ENCODE data around the gene GRIA4. TPM values are rescaled to one million over a fixed set of nuclear protein-coding genes. Genes with fewer than 3 reads are reported as not detected.

Gene GRIA4
- total RNA-seq, 2 donors from 2014 or later, result not detected

GRCh38 chr11:105648762-105649161, 38.9 kb downstream of the GRIA4 start:
- Mint-ChIP-seq H3K4me3 (no peak overlapping the region), H3K4me1 (ENCODE audit: low read depth in 2 of 2) (no peaks in the 10 kb centered on the region)

GRCh38 chr11:105665281-105665680, 55.4 kb downstream of the GRIA4 start:
- H3K36me3 Mint-ChIP-seq, result no peaks in the 10 kb centered on the region
- H3K27ac Mint-ChIP-seq, result no peak overlapping the region
- H3K4me3 Mint-ChIP-seq, result no peak overlapping the region
- H3K27me3 Mint-ChIP-seq, result no peaks in the 10 kb centered on the region
- no peaks in the 10 kb centered on the region for H3K4me1 Mint-ChIP-seq (ENCODE audit: low read depth in 2 of 2)
- no peak for DNase-seq (ENCODE audit: low spot score)
- peaks cover 20% of the 10 kb centered on the region for H3K9me3 Mint-ChIP-seq
- no peak for ATAC-seq

More at GRCh38 chr11:105648762-105649161, 38.9 kb downstream of the GRIA4 start:
- ATAC-seq (no peak), DNase-seq (ENCODE audit: low spot score) (no peak)
- Mint-ChIP-seq H3K36me3 (no peaks in the 10 kb centered on the region), H3K27me3 (no peaks in the 10 kb centered on the region), H3K9me3 (peaks cover 10% of the 10 kb centered on the region), H3K27ac (no peak overlapping the region)

- no peak overlapping the region for H3K27ac Mint-ChIP-seq
- peaks cover 5% of the 10 kb centered on the region for H3K36me3 Mint-ChIP-seq
- peaks cover 20% of the 10 kb centered on the region for H3K9me3 Mint-ChIP-seq
- DNase-seq (ENCODE audit: low spot score) (no peak), ATAC-seq (no peak)
- H3K4me3 Mint-ChIP-seq, result no peak overlapping the region
- no peaks in the 10 kb centered on the region for H3K4me1 Mint-ChIP-seq (ENCODE audit: low read depth in 2 of 2)
- H3K27me3 Mint-ChIP-seq, result no peaks in the 10 kb centered on the region
Observed at GRCh38 chr11:105667441-105667840, 57.6 kb downstream of the GRIA4 start.

- Mint-ChIP-seq H3K9me3 (peaks cover 12% of the 10 kb centered on the region), H3K4me1 (ENCODE audit: low read depth in 2 of 2) (no peaks in the 10 kb centered on the region), H3K4me3 (no peak overlapping the region), H3K27ac (no peak overlapping the region), H3K36me3 (peaks cover 5% of the 10 kb centered on the region), H3K27me3 (no peaks in the 10 kb centered on the region)
- ATAC-seq, result no peak
- no peak for DNase-seq (ENCODE audit: low spot score)
Observed at GRCh38 chr11:105670811-105671210, 60.9 kb downstream of the GRIA4 start.

GRCh38 chr11:105673089-105673488, 63.2 kb downstream of the GRIA4 start:
- ATAC-seq (no peak), DNase-seq (ENCODE audit: low spot score) (no peak)
- Mint-ChIP-seq H3K27ac (no peak overlapping the region), H3K4me3 (no peak overlapping the region), H3K9me3 (peaks cover 9% of the 10 kb centered on the region), H3K36me3 (peaks cover 5% of the 10 kb centered on the region), H3K27me3 (no peaks in the 10 kb centered on the region), H3K4me1 (ENCODE audit: low read depth in 2 of 2) (no peaks in the 10 kb centered on the region)

GRCh38 chr11:105689631-105690030, 79.8 kb downstream of the GRIA4 start:
- DNase-seq (ENCODE audit: low spot score), result no peak
- no peak for ATAC-seq
- Mint-ChIP-seq H3K36me3 (no peaks in the 10 kb centered on the region), H3K27ac (no peak overlapping the region), H3K9me3 (peaks cover 2% of the 10 kb centered on the region), H3K4me3 (no peak overlapping the region), H3K27me3 (no peaks in the 10 kb centered on the region), H3K4me1 (ENCODE audit: low read depth in 2 of 2) (no peaks in the 10 kb centered on the region)

- no peak overlapping the region for H3K4me3 Mint-ChIP-seq
- H3K4me1 Mint-ChIP-seq (ENCODE audit: low read depth in 2 of 2), result no peaks in the 10 kb centered on the region
- H3K9me3 Mint-ChIP-seq, result peaks cover 6% of the 10 kb centered on the region
- no peaks in the 10 kb centered on the region for H3K27me3 Mint-ChIP-seq
- no peak overlapping the region for H3K27ac Mint-ChIP-seq
- ATAC-seq (no peak), DNase-seq (ENCODE audit: low spot score) (no peak)
- no peaks in the 10 kb centered on the region for H3K36me3 Mint-ChIP-seq
Observed at GRCh38 chr11:105690467-105690866, 80.6 kb downstream of the GRIA4 start.

- Mint-ChIP-seq H3K36me3 (no peaks in the 10 kb centered on the region), H3K4me1 (ENCODE audit: low read depth in 2 of 2) (no peaks in the 10 kb centered on the region), H3K9me3 (peaks cover 10% of the 10 kb centered on the region), H3K4me3 (no peak overlapping the region), H3K27ac (no peak overlapping the region), H3K27me3 (no peaks in the 10 kb centered on the region)
- DNase-seq (ENCODE audit: low spot score) (no peak), ATAC-seq (no peak)
Observed at GRCh38 chr11:105693075-105693759, 83.3 kb downstream of the GRIA4 start.

GRCh38 chr11:105696000-105696399, 86.1 kb downstream of the GRIA4 start:
- no peaks in the 10 kb centered on the region for H3K27me3 Mint-ChIP-seq
- DNase-seq (ENCODE audit: low spot score) (no peak), ATAC-seq (no peak)
- H3K4me1 Mint-ChIP-seq (ENCODE audit: low read depth in 2 of 2), result peaks cover 0 to 6% of the 10 kb centered on the region in 2 donors
- no peak overlapping the region for H3K27ac Mint-ChIP-seq
- no peak overlapping the region for H3K4me3 Mint-ChIP-seq
- no peaks in the 10 kb centered on the region for H3K36me3 Mint-ChIP-seq
- peaks cover 20% of the 10 kb centered on the region for H3K9me3 Mint-ChIP-seq

- H3K4me3 Mint-ChIP-seq, result no peak overlapping the region
- no peaks in the 10 kb centered on the region for H3K36me3 Mint-ChIP-seq
- no peak for DNase-seq (ENCODE audit: low spot score)
- H3K4me1 Mint-ChIP-seq (ENCODE audit: low read depth in 2 of 2), result peaks cover 0 to 6% of the 10 kb centered on the region in 2 donors
- H3K27ac Mint-ChIP-seq, result no peak overlapping the region
- ATAC-seq, result no peak
- peaks cover 25% of the 10 kb centered on the region for H3K9me3 Mint-ChIP-seq
- no peaks in the 10 kb centered on the region for H3K27me3 Mint-ChIP-seq
Observed at GRCh38 chr11:105697291-105697690, 87.4 kb downstream of the GRIA4 start.

GRCh38 chr11:105699203-105699602, 89.3 kb downstream of the GRIA4 start:
- H3K9me3 Mint-ChIP-seq, result peaks cover 25% of the 10 kb centered on the region
- H3K27me3 Mint-ChIP-seq, result no peaks in the 10 kb centered on the region
- H3K4me3 Mint-ChIP-seq, result no peak overlapping the region
- peaks cover 0 to 6% of the 10 kb centered on the region in 2 donors for H3K4me1 Mint-ChIP-seq (ENCODE audit: low read depth in 2 of 2)
- H3K27ac Mint-ChIP-seq, result no peak overlapping the region
- no peaks in the 10 kb centered on the region for H3K36me3 Mint-ChIP-seq
- no peak for ATAC-seq
- DNase-seq (ENCODE audit: low spot score), result no peak

- Mint-ChIP-seq H3K27ac (no peak overlapping the region), H3K27me3 (no peaks in the 10 kb centered on the region), H3K4me1 (ENCODE audit: low read depth in 2 of 2) (peaks cover 0 to 6% of the 10 kb centered on the region in 2 donors), H3K9me3 (peaks cover 23% of the 10 kb centered on the region), H3K36me3 (no peaks in the 10 kb centered on the region), H3K4me3 (no peak overlapping the region)
- DNase-seq (ENCODE audit: low spot score), result no peak
- no peak for ATAC-seq
Observed at GRCh38 chr11:105700271-105700670, 90.4 kb downstream of the GRIA4 start.

- Mint-ChIP-seq H3K9me3 (peaks cover 21% of the 10 kb centered on the region), H3K27ac (no peak overlapping the region), H3K36me3 (no peaks in the 10 kb centered on the region), H3K4me3 (no peak overlapping the region), H3K27me3 (no peaks in the 10 kb centered on the region), H3K4me1 (ENCODE audit: low read depth in 2 of 2) (peaks cover 0 to 6% of the 10 kb centered on the region in 2 donors)
- ATAC-seq (no peak), DNase-seq (ENCODE audit: low spot score) (no peak)
Observed at GRCh38 chr11:105701098-105701497, 91.2 kb downstream of the GRIA4 start.

- DNase-seq (ENCODE audit: low spot score) (no peak), ATAC-seq (no peak)
- peaks cover 13% of the 10 kb centered on the region for H3K9me3 Mint-ChIP-seq
- H3K27me3 Mint-ChIP-seq, result no peaks in the 10 kb centered on the region
- no peak overlapping the region for H3K4me3 Mint-ChIP-seq
- no peaks in the 10 kb centered on the region for H3K36me3 Mint-ChIP-seq
- H3K4me1 Mint-ChIP-seq (ENCODE audit: low read depth in 2 of 2), result no peaks in the 10 kb centered on the region
- no peak overlapping the region for H3K27ac Mint-ChIP-seq
Observed at GRCh38 chr11:105705786-105706530, 96.1 kb downstream of the GRIA4 start.

All from natural killer cell treated with Interleukin-12 subunit alpha and Interleukin-12 subunit beta and Interleukin-15 and Interleukin-18, amount 100 ng/mL, for 72 hours (primary cell).